NCI-H1436 treated with DMSO at 0.1 percent for 48 hours (cell line): ENCODE measurements around the gene PLD3.
A peak's percentile ranks its signal among the peaks of the same experiment; 100 is the strongest.

Source experiments
- DNase-seq: peaks from one replicate; lab custom pipeline; 2025; lab: John Stamatoyannopoulos, UW

The PLD3 gene, protein sequence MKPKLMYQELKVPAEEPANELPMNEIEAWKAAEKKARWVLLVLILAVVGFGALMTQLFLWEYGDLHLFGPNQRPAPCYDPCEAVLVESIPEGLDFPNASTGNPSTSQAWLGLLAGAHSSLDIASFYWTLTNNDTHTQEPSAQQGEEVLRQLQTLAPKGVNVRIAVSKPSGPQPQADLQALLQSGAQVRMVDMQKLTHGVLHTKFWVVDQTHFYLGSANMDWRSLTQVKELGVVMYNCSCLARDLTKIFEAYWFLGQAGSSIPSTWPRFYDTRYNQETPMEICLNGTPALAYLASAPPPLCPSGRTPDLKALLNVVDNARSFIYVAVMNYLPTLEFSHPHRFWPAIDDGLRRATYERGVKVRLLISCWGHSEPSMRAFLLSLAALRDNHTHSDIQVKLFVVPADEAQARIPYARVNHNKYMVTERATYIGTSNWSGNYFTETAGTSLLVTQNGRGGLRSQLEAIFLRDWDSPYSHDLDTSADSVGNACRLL

DNA sequence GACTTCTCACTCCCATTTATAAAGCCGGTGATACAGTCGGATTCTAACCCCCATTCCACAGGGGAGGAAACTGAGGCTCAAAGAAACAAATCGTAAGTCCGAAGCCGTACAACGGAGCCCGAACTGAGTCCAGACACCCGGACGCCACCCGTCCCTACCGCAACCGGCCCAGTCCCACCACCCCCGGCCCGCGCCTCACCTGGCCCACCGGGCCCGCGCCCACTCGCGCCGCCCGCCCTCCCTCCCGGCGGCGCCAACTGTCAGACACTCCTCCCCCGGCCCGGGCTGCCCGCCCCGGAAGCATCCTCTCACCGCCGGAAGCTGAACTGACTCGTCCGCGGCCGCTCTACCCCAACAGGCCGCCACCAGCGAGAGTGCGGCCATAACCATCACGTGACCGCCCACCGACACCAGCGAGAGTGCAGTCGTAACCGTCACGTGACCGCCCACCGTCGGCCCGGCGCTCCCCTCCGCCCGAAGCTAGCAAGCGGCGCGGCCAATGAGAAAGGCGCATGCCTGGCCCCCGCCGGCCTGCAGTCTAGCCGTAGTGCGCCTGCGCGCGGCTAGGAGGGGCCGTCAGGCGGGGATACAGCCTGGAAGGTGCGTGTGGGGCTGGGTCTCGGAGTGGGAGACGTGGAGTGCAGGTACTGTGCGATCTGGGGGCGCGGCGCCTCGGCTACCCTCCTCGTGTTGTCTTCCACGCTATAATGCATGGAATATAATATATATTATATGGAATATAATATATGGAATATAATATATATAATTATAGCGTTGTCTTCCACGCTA lies at the start of gene PLD3, which contains the start of gene C19orf47:
TSS of gene PLD3 (plus strand) at position 571 of the 789 bp plus-strand sequence. CDS start 17,789 bp downstream, outside the sequence.
TSS of gene C19orf47 (minus strand) at position 273 of the 789 bp plus-strand sequence. CDS start 6,540 bp downstream, outside the sequence.
- peak; percentile 92 for DNase-seq

GRCh38 chr19:40300668-40301067 lies 47.8 kb upstream of the PLD3 start:
- DNase-seq, result no peak

DNA sequence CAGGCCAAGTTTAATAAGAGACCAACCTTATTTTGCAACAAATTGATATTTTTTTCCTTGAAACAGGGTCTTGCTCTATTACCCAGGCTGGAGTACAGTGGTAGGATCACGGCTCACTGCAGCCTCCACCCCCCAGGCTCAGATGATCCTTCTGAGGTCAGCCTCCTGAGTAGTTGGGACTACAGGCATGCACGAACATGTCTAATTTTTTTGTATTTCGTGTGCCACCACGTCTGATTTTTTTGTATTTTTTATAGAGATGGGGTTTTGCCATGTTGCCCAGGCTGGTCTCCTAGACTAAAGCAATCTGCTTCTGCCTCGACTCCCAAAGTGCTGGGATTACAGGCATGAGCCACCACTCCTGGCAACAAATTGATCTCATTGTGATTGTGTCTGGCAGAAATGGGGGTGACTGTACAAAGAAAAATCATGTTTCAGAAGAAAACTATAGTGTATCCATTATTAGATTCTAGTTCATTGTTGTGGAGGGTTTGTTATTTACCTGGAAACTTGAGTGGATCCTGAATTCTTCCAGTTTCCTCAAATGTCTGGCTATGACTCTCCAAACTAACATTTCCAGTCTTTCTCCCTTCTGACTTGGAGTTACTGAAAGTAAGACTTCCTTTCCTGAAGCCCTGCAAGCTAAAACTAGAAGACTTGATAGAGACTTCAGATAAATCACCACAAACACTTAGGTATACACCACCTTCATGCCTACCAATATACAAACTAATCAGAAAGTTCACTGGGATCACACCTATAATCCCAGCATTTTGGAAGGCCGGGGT lies 46.1 kb upstream of the PLD3 start:
- no peak for DNase-seq

DNA sequence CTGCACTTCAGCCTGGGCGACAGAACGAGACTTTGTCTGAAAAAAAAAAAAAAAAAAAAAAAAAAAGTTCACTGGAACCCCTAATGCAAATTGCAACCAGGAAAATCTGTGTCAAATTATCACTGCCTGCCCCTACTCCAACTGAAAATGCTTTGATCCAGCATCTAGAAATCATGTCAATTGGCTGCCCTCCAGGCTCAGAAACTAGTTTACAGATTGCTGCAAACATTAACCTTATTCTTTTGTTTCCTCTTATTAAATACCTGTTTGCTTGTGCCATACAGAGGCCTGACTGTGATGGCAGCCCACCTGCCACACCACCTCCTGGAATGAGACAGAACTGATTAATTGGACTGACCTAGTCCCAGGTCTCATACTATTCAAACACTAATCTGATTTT lies 44.7 kb upstream of the PLD3 start:
- DNase-seq, result no peak

DNA sequence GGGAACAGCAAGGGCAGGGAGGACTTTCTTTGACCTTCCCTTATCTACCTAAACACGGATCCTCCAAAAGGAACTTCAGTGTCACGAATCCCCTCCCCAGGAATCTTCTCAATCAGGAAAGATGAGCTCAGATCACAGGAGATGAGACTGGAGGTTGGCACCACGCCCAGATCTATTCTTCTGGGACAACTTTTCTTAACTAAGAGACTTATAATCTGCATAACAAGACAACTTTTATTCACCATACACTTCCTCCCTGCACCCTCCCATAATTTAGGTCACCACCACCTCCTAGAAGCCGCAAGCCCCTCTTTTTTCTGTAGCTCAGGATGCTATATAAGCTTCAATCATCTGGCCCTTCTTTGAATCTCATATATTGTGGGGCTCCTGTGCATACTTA lies 44.2 kb upstream of the PLD3 start:
- DNase-seq, result no peak

DNA sequence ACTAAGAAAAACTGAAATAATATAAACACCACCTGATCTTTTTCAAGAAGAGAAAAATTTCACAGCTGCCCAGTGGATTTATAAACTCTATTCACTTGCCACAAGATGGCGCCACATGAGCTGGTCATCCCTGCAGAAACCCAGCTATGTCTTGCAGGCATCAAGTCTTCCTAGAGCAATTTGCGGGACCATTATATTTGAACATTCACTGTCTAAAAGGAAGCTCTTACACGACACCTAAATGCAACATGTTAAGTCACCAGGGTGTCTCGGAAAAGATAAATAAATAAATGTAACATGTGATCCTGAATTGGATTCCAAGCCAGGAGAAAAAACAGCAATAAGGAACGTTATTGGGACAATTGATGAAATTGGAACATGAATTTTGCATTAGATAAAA lies 43.1 kb upstream of the PLD3 start:
- DNase-seq, result no peak

- no peak for DNase-seq
Observed at GRCh38 chr19:40309666-40310065, 38.8 kb upstream of the PLD3 start.

GRCh38 chr19:40312533-40312932 lies 36.0 kb upstream of the PLD3 start:
- no peak for DNase-seq

DNA sequence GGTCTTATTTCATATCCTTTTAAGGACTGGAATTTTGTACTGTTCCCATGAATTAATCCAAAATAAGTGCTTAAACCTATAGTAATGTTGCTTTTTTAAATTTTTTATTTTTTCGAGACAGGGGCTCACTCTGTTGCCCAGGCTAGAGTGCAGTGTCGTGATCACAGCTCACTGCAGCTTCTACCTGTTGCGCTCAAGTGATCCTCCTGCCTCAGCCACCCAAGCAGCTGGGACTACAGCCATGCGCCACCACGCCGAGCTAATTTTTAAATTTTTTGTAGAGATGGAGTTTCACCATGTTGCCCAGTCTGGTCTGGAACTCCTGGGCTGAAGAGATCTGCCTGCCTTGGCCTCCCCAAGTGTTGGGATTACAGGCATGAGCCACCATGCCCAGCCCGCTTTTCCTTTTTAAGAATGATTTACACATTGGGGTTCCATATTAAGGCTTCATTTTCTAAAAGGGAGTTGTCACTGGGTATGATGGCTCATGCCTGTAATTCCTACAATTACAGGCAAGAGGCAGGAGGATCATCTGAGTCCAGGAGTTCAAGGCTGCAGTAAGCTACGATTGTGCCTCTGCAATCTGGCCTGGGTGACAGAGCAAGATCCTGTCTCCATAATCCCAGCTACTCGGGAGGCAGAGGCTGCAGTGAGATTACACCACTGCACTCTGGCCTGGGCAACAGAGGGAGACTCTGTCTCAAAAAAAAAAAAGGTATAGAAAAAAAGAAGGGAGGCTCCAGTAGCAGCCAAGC lies 35.1 kb upstream of the PLD3 start:
- DNase-seq, result no peak

DNA sequence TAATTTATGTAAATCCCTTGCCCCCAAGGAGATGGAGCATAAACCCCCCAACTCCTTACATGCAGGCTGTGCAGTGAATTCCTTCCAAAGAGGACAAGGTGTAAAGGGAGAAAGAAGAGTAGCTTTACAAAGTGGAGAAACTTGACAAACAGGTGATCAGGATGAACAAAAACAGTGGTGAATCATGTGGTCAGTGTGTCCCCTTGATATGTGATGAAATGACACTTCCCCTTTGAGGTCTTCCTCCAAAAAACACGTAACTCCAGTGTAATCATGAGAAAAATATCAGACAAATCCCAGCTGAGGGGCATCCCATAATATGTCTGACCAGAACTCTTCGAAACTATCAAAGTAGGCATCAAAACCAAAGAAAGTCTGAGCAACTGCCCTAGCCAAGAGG lies 33.8 kb upstream of the PLD3 start:
- DNase-seq, result no peak

DNA sequence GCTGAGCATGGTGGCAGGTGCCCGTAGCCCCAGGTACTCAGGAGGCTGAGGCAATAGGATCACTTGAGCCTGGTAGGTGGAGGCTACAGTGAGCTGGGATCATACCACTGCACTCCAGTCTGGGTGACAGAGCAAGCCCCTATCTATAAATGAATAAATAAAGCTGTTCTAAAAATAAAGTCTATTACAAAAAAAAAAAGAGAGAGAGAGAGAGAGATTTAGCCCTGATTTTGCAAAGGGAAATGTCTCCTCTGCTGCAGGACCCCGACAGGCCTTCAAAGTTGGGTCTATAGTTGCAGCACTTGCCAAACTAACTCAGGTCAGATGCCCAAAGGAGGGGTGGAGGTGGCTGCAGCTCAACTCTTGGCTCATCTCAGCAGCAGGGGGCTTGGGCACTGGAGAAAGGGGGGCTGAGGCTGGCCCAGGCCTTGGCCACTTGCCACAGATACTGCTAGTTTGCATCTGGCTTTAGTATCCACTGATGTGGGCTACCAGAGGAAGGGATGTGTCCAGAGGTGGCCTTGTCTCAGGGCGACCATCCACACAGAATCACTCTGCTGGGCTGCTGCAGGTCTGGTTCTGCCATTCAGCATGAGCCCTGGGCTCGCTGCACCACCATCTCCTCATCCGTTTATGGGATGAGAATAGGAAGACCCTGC lies 32.6 kb upstream of the PLD3 start:
- no peak for DNase-seq

DNA sequence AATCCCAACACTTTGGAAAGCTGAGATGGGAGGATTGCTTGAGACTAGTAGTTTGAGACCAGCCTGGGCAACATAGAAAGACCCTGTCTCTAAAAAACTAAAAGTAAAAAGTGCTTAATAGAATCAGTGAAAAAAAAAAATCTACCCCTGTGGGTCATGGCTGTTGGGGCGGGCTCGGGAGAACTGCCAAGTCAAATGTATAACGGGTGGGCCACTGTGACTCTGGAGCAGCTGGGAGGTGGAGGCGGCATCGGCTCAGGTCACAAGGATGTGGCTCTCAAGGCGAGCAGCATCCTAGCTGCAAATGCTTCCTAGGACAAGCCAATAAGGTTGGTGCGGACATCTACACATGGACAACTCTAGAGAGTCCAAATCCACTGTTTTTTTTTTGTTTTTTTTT lies 31.2 kb upstream of the PLD3 start:
- no peak for DNase-seq

DNA sequence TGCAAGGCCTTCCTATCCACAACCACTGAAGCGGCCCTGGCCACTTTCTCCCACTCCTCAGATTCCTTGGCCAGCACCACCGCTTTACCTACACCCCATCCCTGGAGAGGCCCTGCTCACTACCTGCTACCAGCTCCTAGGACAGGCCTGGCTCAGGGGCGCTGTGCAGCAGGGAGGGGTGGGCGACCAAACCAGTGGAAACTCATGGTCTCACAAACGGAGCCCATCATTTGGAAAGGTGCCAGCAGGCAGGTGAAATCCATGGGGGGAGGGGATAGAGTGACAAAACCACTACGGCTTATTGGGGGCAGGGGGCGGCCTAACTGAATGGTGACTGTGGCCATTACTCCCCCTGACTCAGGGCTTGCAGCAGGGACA lies 27.9 kb upstream of the PLD3 start:
- DNase-seq, result no peak

DNA sequence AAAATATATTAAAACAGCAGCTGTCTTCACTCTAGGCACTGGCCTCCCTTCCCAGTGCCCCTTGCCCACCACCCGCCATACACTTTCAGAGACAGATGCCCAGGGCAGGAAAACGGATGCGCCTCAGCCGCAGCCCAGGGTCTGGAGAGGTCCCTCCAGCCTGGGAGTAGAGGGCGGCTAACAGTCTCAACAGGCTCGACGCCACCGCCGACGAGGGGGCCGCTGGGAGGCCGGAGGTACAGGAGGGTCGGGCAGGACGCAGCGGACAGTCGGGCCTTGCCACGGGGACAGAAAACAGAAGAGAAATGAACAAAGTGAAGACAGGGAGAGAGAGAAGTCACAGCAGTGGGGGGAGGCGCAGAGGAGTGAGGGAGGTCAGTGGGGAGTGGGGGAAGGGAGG lies 27.4 kb upstream of the PLD3 start:
- DNase-seq, result no peak

DNA sequence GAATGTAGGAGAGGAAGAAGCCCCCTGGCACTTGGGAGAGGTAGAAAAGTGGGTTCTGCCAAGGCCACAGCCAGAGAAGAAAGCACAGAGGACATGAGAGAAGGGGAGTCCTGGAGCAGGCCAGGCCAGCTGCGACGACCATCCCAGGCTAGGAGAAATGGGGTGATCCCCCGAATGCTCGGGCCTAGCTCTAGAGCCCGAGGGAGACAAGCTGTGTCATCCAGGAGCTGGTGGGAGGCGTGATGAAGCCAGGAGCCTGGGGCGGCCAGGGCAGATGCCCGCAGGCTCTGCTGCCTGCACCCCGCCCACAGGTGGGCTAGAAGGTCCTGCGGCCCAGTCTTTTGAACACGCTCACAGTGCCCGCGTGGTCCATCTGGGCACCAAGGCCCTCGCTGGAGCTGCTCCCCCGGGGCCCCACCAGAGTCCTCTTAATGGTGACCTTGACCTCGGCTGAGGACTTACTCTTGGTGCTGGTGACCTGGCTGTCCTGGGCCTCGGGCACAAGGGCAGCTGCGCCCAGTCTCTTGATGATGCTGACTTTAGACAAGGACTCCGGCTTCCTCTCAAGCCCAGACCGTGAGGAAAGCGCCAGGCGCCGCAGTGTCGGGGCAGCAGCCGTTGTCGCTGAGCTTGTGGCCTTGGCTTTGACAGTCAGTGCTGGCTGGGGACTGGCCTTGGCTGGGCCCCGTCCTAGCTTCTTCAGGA lies 26.8 kb upstream of the PLD3 start:
- no peak for DNase-seq

GRCh38 chr19:40322271-40322610 lies 26.3 kb upstream of the PLD3 start:
- DNase-seq, result no peak

GRCh38 chr19:40322951-40323615 lies 25.4 kb upstream of the PLD3 start:
- DNase-seq, result no peak

- no peak for DNase-seq
Observed at GRCh38 chr19:40323705-40324104, 24.8 kb upstream of the PLD3 start.

DNA sequence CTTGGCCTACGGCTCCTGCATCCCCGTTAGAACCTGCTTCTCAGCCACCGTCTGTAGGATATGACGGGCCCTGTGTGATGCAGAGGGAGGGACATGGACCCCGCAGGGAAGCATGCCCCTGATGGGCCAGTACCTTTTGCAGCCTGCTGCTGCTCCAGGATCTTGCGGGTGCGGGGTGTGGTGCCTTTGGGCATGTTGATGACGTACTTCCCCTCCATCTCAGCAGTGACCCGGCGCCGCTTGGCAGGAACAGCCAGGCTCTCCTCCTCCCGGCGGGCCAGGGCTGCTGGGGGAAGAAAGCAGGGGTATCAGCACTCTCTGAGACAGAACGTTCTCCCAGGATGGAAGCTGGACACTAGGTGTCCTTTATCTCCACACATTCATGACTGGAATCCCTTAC lies 22.3 kb upstream of the PLD3 start:
- DNase-seq, result no peak

- no peak for DNase-seq
Observed at GRCh38 chr19:40331052-40331451, 17.4 kb upstream of the PLD3 start.
